Liver (tissue), 2 donors: Measurements from ENCODE around the gene EFCC1.

ENCODE experiments used
- ATF3 ChIP-seq: IDR thresholded peaks from 2 replicates; pipeline ENCODE4 v1.6.1; 2016; ENCODE audit warnings: antibody characterized with exemption
- EGR1 ChIP-seq, 2 donors: IDR thresholded peaks; 2 replicates each; pipeline ENCODE4 v1.6.1; 2016 to 2018; ENCODE audit warnings: antibody characterized with exemption in 2 of 2, low read depth in 2 of 2
- JUND ChIP-seq, 2 donors: IDR thresholded peaks; 2 replicates each; pipeline ENCODE4 v1.6.1; 2016; ENCODE audit warnings: antibody characterized with exemption in 2 of 2
- donor health status: healthy.

- no peak for TF ChIP-seq EGR1 (IDR thresholded peaks at IDR 0.05; ENCODE audit: low read depth in 2 of 2)
- TF ChIP-seq ATF3: no peak
- no peak for TF ChIP-seq JUND (IDR thresholded peaks at IDR 0.05)
Observed at GRCh38 chr3:129025108-129025507, 24.0 kb downstream of the EFCC1 start.
